ENCODE results near the gene NID1. TPM values are rescaled to one million over a fixed set of nuclear protein-coding genes. Genes with fewer than 3 reads are reported as not detected.
"Not testable (repeated sequence)": the region's sequence is repeated elsewhere in the genome, so short reads cannot be mapped to it uniquely, and the experiment has no call there.

Gene NID1
- total RNA-seq, 3 donors from 2014 or later: 0.16 to 0.32 (median 0.25) TPM

DNA sequence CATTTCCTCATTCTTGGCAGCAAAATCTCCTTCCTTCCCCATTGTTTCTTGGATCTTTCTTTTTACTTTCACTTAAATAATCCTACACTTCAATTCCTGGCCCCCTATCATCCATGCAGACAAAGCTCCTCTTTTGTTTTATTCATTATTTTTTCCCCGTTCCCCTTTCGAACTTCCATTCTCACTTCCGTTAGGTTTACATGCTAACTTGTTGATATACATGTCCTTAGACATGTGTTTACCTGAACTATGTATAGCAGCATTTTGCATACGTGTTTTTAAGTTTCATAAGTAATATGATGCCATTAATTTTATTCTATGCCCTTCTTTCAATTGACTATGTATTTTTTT is 131.1 kb downstream of the NID1 start:
- ATAC-seq (no peak), DNase-seq (no peak)
- H3K4me3 Mint-ChIP-seq: no peak overlapping the region
- H3K27me3 Mint-ChIP-seq (ENCODE audit: low read depth): no peaks in the 10 kb centered on the region
- H3K9me3 Mint-ChIP-seq: no peaks in the 10 kb centered on the region
- peaks cover 29% of the 10 kb centered on the region for H3K4me1 Mint-ChIP-seq (ENCODE audit: low read depth)
- H3K36me3 Mint-ChIP-seq (ENCODE audit: insufficient read depth): no peaks in the 10 kb centered on the region

- DNase-seq: no peak
- no peak for ATAC-seq
- peaks cover 24% of the 10 kb centered on the region for H3K4me1 Mint-ChIP-seq (ENCODE audit: low read depth)
- H3K27me3 Mint-ChIP-seq (ENCODE audit: low read depth): no peaks in the 10 kb centered on the region
- H3K36me3 Mint-ChIP-seq (ENCODE audit: insufficient read depth): no peaks in the 10 kb centered on the region
- H3K4me3 Mint-ChIP-seq: no peak overlapping the region
- H3K9me3 Mint-ChIP-seq: no peaks in the 10 kb centered on the region
Measured at GRCh38 chr1:235933017-235933765, 131.7 kb downstream of the NID1 start.

- DNase-seq: no peak
- no peaks in the 10 kb centered on the region for H3K27me3 Mint-ChIP-seq (ENCODE audit: low read depth)
- no peak overlapping the region for H3K4me3 Mint-ChIP-seq
- no peaks in the 10 kb centered on the region for H3K36me3 Mint-ChIP-seq (ENCODE audit: insufficient read depth)
- H3K4me1 Mint-ChIP-seq (ENCODE audit: low read depth): peaks cover 19% of the 10 kb centered on the region
- H3K9me3 Mint-ChIP-seq: no peaks in the 10 kb centered on the region
- ATAC-seq: no peak
Measured at GRCh38 chr1:235932090-235932510, 132.8 kb downstream of the NID1 start.

DNA sequence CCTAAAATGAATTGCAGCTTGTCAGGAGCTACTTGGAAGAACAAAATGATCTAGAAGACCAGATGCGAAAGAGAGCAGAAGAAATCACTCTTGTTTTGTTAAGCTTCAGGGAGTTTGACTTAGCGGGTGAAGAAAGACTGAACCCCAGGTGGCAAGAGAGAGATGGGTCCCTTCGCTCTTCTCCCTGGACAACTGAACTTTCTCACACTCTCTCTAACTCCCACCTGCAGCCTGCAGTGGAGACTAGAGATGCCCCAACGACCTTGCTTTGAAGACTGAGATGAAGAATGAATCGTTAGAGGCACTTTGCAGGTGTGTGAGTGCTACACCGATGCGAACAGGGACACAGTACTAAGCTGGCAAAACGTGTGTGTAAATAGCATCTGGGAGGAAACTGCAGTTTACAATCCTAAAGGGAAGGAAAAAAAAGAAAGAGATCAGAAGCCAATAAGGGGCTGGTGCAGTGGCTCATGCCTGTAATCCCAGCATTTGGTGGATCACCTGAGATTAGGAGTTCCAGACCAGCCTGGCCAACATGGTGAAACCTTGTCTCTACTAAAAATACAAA is 133.6 kb downstream of the NID1 start:
- no peaks in the 10 kb centered on the region for H3K27me3 Mint-ChIP-seq (ENCODE audit: low read depth)
- no peak overlapping the region for H3K4me3 Mint-ChIP-seq
- H3K4me1 Mint-ChIP-seq (ENCODE audit: low read depth): peaks cover 13% of the 10 kb centered on the region
- no peak for DNase-seq
- no peak for ATAC-seq
- no peaks in the 10 kb centered on the region for H3K9me3 Mint-ChIP-seq
- H3K36me3 Mint-ChIP-seq (ENCODE audit: insufficient read depth): no peaks in the 10 kb centered on the region

GRCh38 chr1:235930543-235930942 is 134.3 kb downstream of the NID1 start:
- H3K4me3 Mint-ChIP-seq: no peak overlapping the region
- no peaks in the 10 kb centered on the region for H3K27me3 Mint-ChIP-seq (ENCODE audit: low read depth)
- no peak for ATAC-seq
- no peak for DNase-seq
- H3K4me1 Mint-ChIP-seq (ENCODE audit: low read depth): peaks cover 7% of the 10 kb centered on the region
- H3K9me3 Mint-ChIP-seq: no peaks in the 10 kb centered on the region
- H3K36me3 Mint-ChIP-seq (ENCODE audit: insufficient read depth): no peaks in the 10 kb centered on the region

GRCh38 chr1:235929216-235929615 is 135.7 kb downstream of the NID1 start:
- no peak overlapping the region for H3K4me3 Mint-ChIP-seq
- no peaks in the 10 kb centered on the region for H3K36me3 Mint-ChIP-seq (ENCODE audit: insufficient read depth)
- no peaks in the 10 kb centered on the region for H3K27me3 Mint-ChIP-seq (ENCODE audit: low read depth)
- ATAC-seq (no peak), DNase-seq (no peak)
- H3K4me1 Mint-ChIP-seq (ENCODE audit: low read depth): peaks cover 12% of the 10 kb centered on the region
- H3K9me3 Mint-ChIP-seq: no peaks in the 10 kb centered on the region

GRCh38 chr1:235928197-235928596 is 136.7 kb downstream of the NID1 start:
- Mint-ChIP-seq H3K36me3 (ENCODE audit: insufficient read depth) (no peaks in the 10 kb centered on the region), H3K4me3 (no peak overlapping the region), H3K27me3 (ENCODE audit: low read depth) (no peaks in the 10 kb centered on the region), H3K9me3 (no peaks in the 10 kb centered on the region), H3K4me1 (ENCODE audit: low read depth) (peaks cover 22% of the 10 kb centered on the region)
- no peak for DNase-seq
- ATAC-seq: no peak

DNA sequence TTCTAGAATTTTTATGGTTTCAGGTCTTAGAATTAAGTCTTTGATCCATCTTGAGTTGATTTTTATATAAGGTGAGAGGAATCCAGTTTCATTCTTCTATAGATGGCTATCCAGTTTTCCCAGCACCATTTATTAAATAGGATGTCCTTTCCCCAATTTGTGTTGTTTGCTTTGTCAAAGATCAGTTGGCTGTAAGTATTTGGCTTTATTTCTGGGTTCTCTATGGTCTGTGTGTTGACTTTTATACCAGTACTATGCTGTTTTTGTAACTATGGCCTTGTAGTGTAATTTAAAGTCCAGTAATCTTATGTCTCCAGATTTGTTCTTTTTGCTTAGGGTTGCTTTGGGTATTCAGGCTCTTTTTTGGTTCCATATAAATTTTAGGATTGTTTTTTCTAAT is 137.3 kb downstream of the NID1 start:
- not testable (repeated sequence) for ATAC-seq; H3K9me3 Mint-ChIP-seq; H3K27me3 Mint-ChIP-seq (ENCODE audit: low read depth); DNase-seq; H3K36me3 Mint-ChIP-seq (ENCODE audit: insufficient read depth); H3K4me3 Mint-ChIP-seq
- H3K4me1 Mint-ChIP-seq (ENCODE audit: low read depth): peaks cover 27% of the 10 kb centered on the region

Other genes starting within 250 kb of the NID1 start
- 10 to 100 TPM; 30.3 to 35.2 (median 33.7) TPM for gene LYST, start 198.2 kb downstream of the NID1 start, total RNA-seq
- 1 to 10 TPM; 5.0 to 6.0 (median 5.6) TPM for gene GPR137B, start 77.4 kb upstream of the NID1 start, total RNA-seq
- gene ERO1B, start 216.9 kb upstream of the NID1 start, total RNA-seq: 1 to 10 TPM; 1.7 to 4.2 (median 2.9) TPM